GM23248 (cell line): Measurements from ENCODE around the gene PAPPA2.

Experiments used
- EZH2 ChIP-seq: fragments of 200-600 bp; sonication (generic); IDR thresholded peaks from 2 replicates; pipeline ENCODE4 v1.6.1; 2018; ENCODE audit warnings: antibody characterized with exemption, mild to moderate bottlenecking; ENCODE audit not compliant: insufficient read depth, poor library complexity, severe bottlenecking
- EZH2phosphoT487 ChIP-seq: fragments of 200-600 bp; sonication (generic); IDR thresholded peaks from 2 replicates; pipeline ENCODE4 v1.6.1; 2018; ENCODE audit warnings: antibody characterized with exemption, moderate library complexity, mild to moderate bottlenecking, low read depth; ENCODE audit not compliant: insufficient read depth

DNA sequence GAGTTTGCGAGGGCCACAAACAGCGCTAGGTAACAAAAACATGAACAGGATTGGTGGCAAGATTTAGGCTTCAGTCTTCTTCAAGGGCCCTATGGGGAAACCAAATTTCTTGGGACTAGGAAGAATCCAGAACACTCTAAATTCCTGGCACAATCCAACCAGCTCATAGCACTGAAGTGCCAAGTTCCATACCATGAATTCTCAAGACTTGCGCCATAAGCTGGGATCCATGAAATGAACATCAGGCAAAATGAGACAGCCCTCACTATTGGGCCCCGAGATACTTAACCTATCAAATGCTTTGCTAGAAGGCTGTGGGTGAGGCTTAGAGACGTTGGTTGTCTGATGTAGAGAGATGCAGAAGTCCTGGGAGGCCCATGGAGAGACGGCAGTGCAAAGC, 322.1 kb downstream of the PAPPA2 start:
- TF ChIP-seq EZH2 (no peak), EZH2phosphoT487 (no peak)
